ENCODE measurements around the gene FARS2. TPM values are rescaled to one million over a fixed set of nuclear protein-coding genes. Genes with fewer than 3 reads are reported as not detected.

FARS2 gene
- total and polyA plus RNA-seq, 11 donors = 11.4 to 24.6 (median 20.5) TPM

- DNase-seq (no peak), ATAC-seq (no peak)
- intact Hi-C loops (cut with DNase I) = loop anchor here in 4 of 10 donors (2.0 to 10.0 kb wide), 6 partner anchors 137 to 345 kb away; partner anchors contain the start of genes FARS2 (in 1 of the 4) and LYRM4 (in 1 of the 4)
Measured at GRCh38 chr6:5399391-5399790, 138.1 kb downstream of the FARS2 start.

GRCh38 chr6:5401845-5402738 is 140.8 kb downstream of the FARS2 start:
- intact Hi-C loops (cut with DNase I) = loop anchor here (2.0 to 10.0 kb wide), 9 partner anchors 140 to 347 kb away; partner anchors contain the start of genes FARS2 (in 1 of the 10) and LYRM4 (in 1 of the 10)
- no peak overlapping the region for H3K27ac ChIP-seq
- H3K9me3 ChIP-seq = peaks cover 0 to 13% (median 0%) of the 10 kb centered on the region in 12 donors
- H3K27me3 ChIP-seq = no peaks in the 10 kb centered on the region
- ATAC-seq (no peak), DNase-seq (no peak)
- H3K36me3 ChIP-seq = no peaks in the 10 kb centered on the region
- peak; percentile 25 to 66 (median 50) for TF ChIP-seq CTCF (IDR thresholded peaks at IDR 0.05)
- no peak for TF ChIP-seq POLR2A (IDR thresholded peaks at IDR 0.05)
- H3K4me1 ChIP-seq = peaks cover 0 to 8% (median 0%) of the 10 kb centered on the region in 12 donors
- 82 to 86% (median 84%) methylated on average over 4 of the region's 4 CpGs for WGBS, 4 donors
- H3K4me3 ChIP-seq = no peak overlapping the region

More at GRCh38 chr6:5399391-5399790, 138.1 kb downstream of the FARS2 start:
- Histone ChIP-seq H3K36me3 (no peaks in the 10 kb centered on the region), H3K9me3 (peaks cover 0 to 13% (median 0%) of the 10 kb centered on the region in 12 donors), H3K27ac (no peak overlapping the region), H3K4me1 (peaks cover 0 to 8% (median 0%) of the 10 kb centered on the region in 12 donors), H3K27me3 (no peaks in the 10 kb centered on the region), H3K4me3 (no peak overlapping the region)
- 87 to 88% (median 87%) methylated on average over 2 of the region's 2 CpGs for WGBS, 4 donors
- no peak for TF ChIP-seq CTCF (IDR thresholded peaks at IDR 0.05)
- TF ChIP-seq POLR2A (IDR thresholded peaks at IDR 0.05) = no peak

- peaks cover 0 to 8% (median 0%) of the 10 kb centered on the region in 12 donors for H3K4me1 ChIP-seq
- intact Hi-C loops (cut with DNase I) = loop anchor here (2.0 to 10.0 kb wide), 9 partner anchors 141 to 348 kb away; partner anchors contain the start of genes FARS2 (in 1 of the 10) and LYRM4 (in 1 of the 10)
- H3K9me3 ChIP-seq = peaks cover 0 to 13% (median 0%) of the 10 kb centered on the region in 12 donors
- TF ChIP-seq CTCF (IDR thresholded peaks at IDR 0.05) (no peak), POLR2A (IDR thresholded peaks at IDR 0.05) (no peak)
- no peak overlapping the region for H3K27ac ChIP-seq
- 63 to 75% (median 68%) methylated on average over 3 of the region's 3 CpGs for WGBS, 4 donors
- H3K27me3 ChIP-seq = no peaks in the 10 kb centered on the region
- ATAC-seq (no peak), DNase-seq (no peak)
- no peaks in the 10 kb centered on the region for H3K36me3 ChIP-seq
- H3K4me3 ChIP-seq = no peak overlapping the region
Measured at GRCh38 chr6:5403076-5403475, 141.8 kb downstream of the FARS2 start.

GRCh38 chr6:5403609-5404008 is 142.3 kb downstream of the FARS2 start:
- Histone ChIP-seq H3K9me3 (peaks cover 0 to 13% (median 0%) of the 10 kb centered on the region in 12 donors), H3K36me3 (no peaks in the 10 kb centered on the region), H3K4me3 (no peak overlapping the region), H3K27ac (no peak overlapping the region), H3K4me1 (peaks cover 0 to 8% (median 0%) of the 10 kb centered on the region in 12 donors), H3K27me3 (no peaks in the 10 kb centered on the region)
- DNase-seq (no peak), ATAC-seq (no peak)
- intact Hi-C loops (cut with DNase I) = loop anchor here (2.0 to 10.0 kb wide), 9 partner anchors 141 to 349 kb away; partner anchors contain the start of genes FARS2 (in 1 of the 10) and LYRM4 (in 1 of the 10)
- TF ChIP-seq CTCF (IDR thresholded peaks at IDR 0.05) = no peak
- TF ChIP-seq POLR2A (IDR thresholded peaks at IDR 0.05) = no peak
